ENCODE data around the gene PLEKHB1. TPM values are rescaled to one million over a fixed set of nuclear protein-coding genes. Genes with fewer than 3 reads are reported as not detected.

Gene PLEKHB1
- total and polyA plus RNA-seq, 10 of the 15 experiments (the other 5 are each of a cell fraction or from before 2014, with no cell fraction given): 0.58 to 2.6 (median 1.5) TPM; not detected in 1

DNA sequence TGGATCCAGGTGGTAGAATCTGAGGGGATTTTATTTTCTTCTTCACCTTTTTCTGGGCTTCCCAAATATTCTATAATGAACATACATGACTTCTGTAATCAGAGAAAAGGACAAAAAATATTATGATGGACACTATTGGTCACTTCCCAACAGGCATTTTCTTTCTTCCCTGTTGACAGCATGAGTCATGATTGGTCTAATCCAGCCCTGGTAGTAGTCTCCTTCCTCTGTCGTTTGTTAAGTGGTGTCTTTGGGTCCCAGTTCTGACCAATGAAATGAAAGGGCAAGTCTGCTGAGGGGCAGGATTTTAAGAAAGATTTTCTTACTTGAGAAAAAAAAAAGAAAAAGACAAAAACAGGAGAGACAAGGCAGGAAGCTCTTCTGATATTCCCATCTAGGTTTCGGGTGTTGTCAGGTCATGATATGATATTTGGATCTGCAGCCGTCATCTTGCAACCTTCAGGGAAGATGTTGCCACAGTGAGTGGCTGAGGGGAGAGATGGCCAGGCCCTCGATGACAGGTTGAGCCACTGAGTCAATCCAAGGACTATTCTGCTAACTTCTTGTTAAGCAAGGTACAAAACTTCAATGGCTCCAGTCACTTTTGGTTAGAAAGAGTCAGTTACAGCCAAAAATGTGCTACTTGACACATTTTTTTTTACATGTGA is 23.3 kb upstream of the PLEKHB1 start:
- ChIA-PET SMC1A (ENCODE audit: uncharacterized antibody, unreplicated experiment) (interaction anchor here (0.6 to 5.6 kb wide), 4 partner anchors 38 to 203 kb away, joined by 3 to 79 read pairs (median 18); no protein-coding TSS in a partner anchor), POLR2A (no interaction called here), RAD21 (ENCODE audit: unreplicated experiment) (interaction anchor here (4.3 kb wide), 1 partner anchor 38 kb away, joined by 64 read pairs; no protein-coding TSS in a partner anchor), CTCF (interaction anchor here (0.6 to 6.4 kb wide), 5 partner anchors 12 to 308 kb away, joined by 3 to 173 read pairs (median 29); no protein-coding TSS in a partner anchor)
- no peak for FAIRE-seq
- 42% methylated on average over 4 of the region's 4 CpGs for WGBS (ENCODE audit: insufficient coverage, insufficient replicate concordance, low lambda C conversion rate, missing lambda C conversion rate)
- no peaks in the 10 kb centered on the region for H3K79me2 ChIP-seq (ENCODE audit: control insufficient read depth, insufficient read depth, low read length)
- in situ Hi-C loops (cut with MboI) (no loop called here), intact Hi-C loops (cut with micrococcal nuclease; ENCODE audit: unreplicated experiment) (no loop called here)
- ATAC-seq: no peak
- BruUV-seq (replicated peaks): no TSS peak
- H3K4me1 ChIP-seq (ENCODE audit: control insufficient read depth, insufficient read depth, low read length): no peaks in the 10 kb centered on the region
- no peak overlapping the region for H2AFZ ChIP-seq (ENCODE audit: control insufficient read depth, low read depth, low read length)
- no peak overlapping the region for H3K27ac ChIP-seq (ENCODE audit: control insufficient read depth, insufficient read depth)
- no peak for DNase-seq (ENCODE audit: low read depth, low spot score)
- no peak overlapping the region for H3K4me2 ChIP-seq (ENCODE audit: control insufficient read depth, insufficient read depth)
- no peaks in the 10 kb centered on the region for H4K20me1 ChIP-seq (ENCODE audit: control insufficient read depth, insufficient read depth)
- H3K36me3 ChIP-seq (ENCODE audit: control insufficient read depth in 2 of 2, insufficient read depth in 2 of 2, low read length in 1 of 2): no peaks in the 10 kb centered on the region
- no peaks in the 10 kb centered on the region for H3K27me3 ChIP-seq (replicated peaks in 1 of 2; ENCODE audit: control insufficient read depth in 2 of 2, insufficient read depth in 2 of 2, low read length in 1 of 2)
- no peak overlapping the region for H3K9ac ChIP-seq (ENCODE audit: control insufficient read depth, insufficient read depth, low read length)
- H3K4me3 ChIP-seq: no peak overlapping the region
- no peaks in the 10 kb centered on the region for H3K9me3 ChIP-seq (replicated peaks; ENCODE audit: control insufficient read depth, insufficient read depth, low read length)
- TF ChIP-seq NRF1 (conservative IDR thresholded peaks at IDR 0.05; ENCODE audit: low read depth, low read length) (no peak), CHD1 (IDR thresholded peaks at IDR 0.05; ENCODE audit: low read depth, low read length) (no peak), NR2F1 (conservative IDR thresholded peaks at IDR 0.05) (no peak), EED (IDR thresholded peaks at IDR 0.05; ENCODE audit: low read depth) (no peak), ZNF217 (IDR thresholded peaks at IDR 0.05) (no peak), ZNF207 (IDR thresholded peaks at IDR 0.05; ENCODE audit: borderline replicate concordance) (no peak), BHLHE40 (IDR thresholded peaks at IDR 0.05; ENCODE audit: borderline replicate concordance in 1 of 2, low read depth in 2 of 2, low read length in 1 of 2) (no peak), CHD4 (IDR thresholded peaks at IDR 0.05) (no peak), SIX5 (IDR thresholded peaks at IDR 0.05; ENCODE audit: low read depth, low read length, severe bottlenecking) (no peak), CREM (IDR thresholded peaks at IDR 0.05; ENCODE audit: low read depth) (no peak), NFIC (IDR thresholded peaks at IDR 0.05; ENCODE audit: low read depth, low read length) (no peak), POLR2AphosphoS5 (IDR thresholded peaks at IDR 0.05; ENCODE audit: low read length) (no peak), ZSCAN29 (IDR thresholded peaks at IDR 0.05) (no peak), CBX3 (IDR thresholded peaks at IDR 0.05; ENCODE audit: borderline replicate concordance, low read depth) (no peak), HDGF (IDR thresholded peaks at IDR 0.05) (no peak), ZBED1 (IDR thresholded peaks at IDR 0.05; ENCODE audit: borderline replicate concordance) (no peak)
- TF ChIP-seq, protein P1, sequence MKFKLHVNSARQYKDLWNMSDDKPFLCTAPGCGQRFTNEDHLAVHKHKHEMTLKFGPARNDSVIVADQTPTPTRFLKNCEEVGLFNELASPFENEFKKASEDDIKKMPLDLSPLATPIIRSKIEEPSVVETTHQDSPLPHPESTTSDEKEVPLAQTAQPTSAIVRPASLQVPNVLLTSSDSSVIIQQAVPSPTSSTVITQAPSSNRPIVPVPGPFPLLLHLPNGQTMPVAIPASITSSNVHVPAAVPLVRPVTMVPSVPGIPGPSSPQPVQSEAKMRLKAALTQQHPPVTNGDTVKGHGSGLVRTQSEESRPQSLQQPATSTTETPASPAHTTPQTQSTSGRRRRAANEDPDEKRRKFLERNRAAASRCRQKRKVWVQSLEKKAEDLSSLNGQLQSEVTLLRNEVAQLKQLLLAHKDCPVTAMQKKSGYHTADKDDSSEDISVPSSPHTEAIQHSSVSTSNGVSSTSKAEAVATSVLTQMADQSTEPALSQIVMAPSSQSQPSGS (IDR thresholded peaks at IDR 0.05; ENCODE audit: low read length): no peak
- TF ChIP-seq, protein P2, sequence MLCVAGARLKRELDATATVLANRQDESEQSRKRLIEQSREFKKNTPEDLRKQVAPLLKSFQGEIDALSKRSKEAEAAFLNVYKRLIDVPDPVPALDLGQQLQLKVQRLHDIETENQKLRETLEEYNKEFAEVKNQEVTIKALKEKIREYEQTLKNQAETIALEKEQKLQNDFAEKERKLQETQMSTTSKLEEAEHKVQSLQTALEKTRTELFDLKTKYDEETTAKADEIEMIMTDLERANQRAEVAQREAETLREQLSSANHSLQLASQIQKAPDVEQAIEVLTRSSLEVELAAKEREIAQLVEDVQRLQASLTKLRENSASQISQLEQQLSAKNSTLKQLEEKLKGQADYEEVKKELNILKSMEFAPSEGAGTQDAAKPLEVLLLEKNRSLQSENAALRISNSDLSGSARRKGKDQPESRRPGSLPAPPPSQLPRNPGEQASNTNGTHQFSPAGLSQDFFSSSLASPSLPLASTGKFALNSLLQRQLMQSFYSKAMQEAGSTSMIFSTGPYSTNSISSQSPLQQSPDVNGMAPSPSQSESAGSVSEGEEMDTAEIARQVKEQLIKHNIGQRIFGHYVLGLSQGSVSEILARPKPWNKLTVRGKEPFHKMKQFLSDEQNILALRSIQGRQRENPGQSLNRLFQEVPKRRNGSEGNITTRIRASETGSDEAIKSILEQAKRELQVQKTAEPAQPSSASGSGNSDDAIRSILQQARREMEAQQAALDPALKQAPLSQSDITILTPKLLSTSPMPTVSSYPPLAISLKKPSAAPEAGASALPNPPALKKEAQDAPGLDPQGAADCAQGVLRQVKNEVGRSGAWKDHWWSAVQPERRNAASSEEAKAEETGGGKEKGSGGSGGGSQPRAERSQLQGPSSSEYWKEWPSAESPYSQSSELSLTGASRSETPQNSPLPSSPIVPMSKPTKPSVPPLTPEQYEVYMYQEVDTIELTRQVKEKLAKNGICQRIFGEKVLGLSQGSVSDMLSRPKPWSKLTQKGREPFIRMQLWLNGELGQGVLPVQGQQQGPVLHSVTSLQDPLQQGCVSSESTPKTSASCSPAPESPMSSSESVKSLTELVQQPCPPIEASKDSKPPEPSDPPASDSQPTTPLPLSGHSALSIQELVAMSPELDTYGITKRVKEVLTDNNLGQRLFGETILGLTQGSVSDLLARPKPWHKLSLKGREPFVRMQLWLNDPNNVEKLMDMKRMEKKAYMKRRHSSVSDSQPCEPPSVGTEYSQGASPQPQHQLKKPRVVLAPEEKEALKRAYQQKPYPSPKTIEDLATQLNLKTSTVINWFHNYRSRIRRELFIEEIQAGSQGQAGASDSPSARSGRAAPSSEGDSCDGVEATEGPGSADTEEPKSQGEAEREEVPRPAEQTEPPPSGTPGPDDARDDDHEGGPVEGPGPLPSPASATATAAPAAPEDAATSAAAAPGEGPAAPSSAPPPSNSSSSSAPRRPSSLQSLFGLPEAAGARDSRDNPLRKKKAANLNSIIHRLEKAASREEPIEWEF (IDR thresholded peaks at IDR 0.05; ENCODE audit: insufficient replicate concordance, low read depth, low read length): no peak
- TF ChIP-seq, protein P3, sequence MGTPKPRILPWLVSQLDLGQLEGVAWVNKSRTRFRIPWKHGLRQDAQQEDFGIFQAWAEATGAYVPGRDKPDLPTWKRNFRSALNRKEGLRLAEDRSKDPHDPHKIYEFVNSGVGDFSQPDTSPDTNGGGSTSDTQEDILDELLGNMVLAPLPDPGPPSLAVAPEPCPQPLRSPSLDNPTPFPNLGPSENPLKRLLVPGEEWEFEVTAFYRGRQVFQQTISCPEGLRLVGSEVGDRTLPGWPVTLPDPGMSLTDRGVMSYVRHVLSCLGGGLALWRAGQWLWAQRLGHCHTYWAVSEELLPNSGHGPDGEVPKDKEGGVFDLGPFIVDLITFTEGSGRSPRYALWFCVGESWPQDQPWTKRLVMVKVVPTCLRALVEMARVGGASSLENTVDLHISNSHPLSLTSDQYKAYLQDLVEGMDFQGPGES (IDR thresholded peaks at IDR 0.05): no peak
